Fibroblast of skin of left quadriceps (primary cell): ENCODE results near the gene SLC9C2.
"Not testable (repeated sequence)": the region's sequence is repeated elsewhere in the genome, so short reads cannot be mapped to it uniquely, and the experiment has no call there.

Experiments used
- DNase-seq, 2 experiments: peaks; one replicate each; pipeline ENCODE4 v3.0.0-alpha.2; 2013; ENCODE audit warnings: low read depth in 2 of 2

Gene SLC9C2

GRCh38 chr1:173603056-173603591, at the start of gene SLC9C2:
TSS of gene SLC9C2 (minus strand) at chr1:173603072. CDS start at chr1:173601776, 1,296 bp downstream.
- DNase-seq, result no peak

- DNase-seq, result no peak
Observed at GRCh38 chr1:173648880-173649605, 46.2 kb upstream of the SLC9C2 start.

- DNase-seq, result no peak
Observed at GRCh38 chr1:173646656-173647055, 43.8 kb upstream of the SLC9C2 start.

- DNase-seq, result peak in 1 of 2 experiments; percentile 0
Observed at GRCh38 chr1:173642450-173643139, 39.7 kb upstream of the SLC9C2 start.

GRCh38 chr1:173639102-173639501, 36.2 kb upstream of the SLC9C2 start:
- DNase-seq, result no peak

- DNase-seq, result no peak
Observed at GRCh38 chr1:173638043-173639021, 35.5 kb upstream of the SLC9C2 start.

- DNase-seq, result not testable (repeated sequence)
Observed at GRCh38 chr1:173637236-173638042, 34.6 kb upstream of the SLC9C2 start.

- DNase-seq, result no peak
Observed at GRCh38 chr1:173635116-173635515, 32.2 kb upstream of the SLC9C2 start, which contains the start of gene TEX50. TSS of gene TEX50 (plus strand) at chr1:173635338. CDS start at chr1:173635522, 184 bp downstream.

- DNase-seq, result no peak
Observed at GRCh38 chr1:173628888-173629287, 26.0 kb upstream of the SLC9C2 start.

GRCh38 chr1:173627269-173627668, 24.4 kb upstream of the SLC9C2 start:
- no peak for DNase-seq

GRCh38 chr1:173616859-173617258, 14.0 kb upstream of the SLC9C2 start:
- no peak for DNase-seq

GRCh38 chr1:173613086-173613485, 10.2 kb upstream of the SLC9C2 start:
- DNase-seq, result not testable (repeated sequence)

- no peak for DNase-seq
Observed at GRCh38 chr1:173608503-173609216, 5.8 kb upstream of the SLC9C2 start.

- DNase-seq, result no peak
Observed at GRCh38 chr1:173601588-173601987, 1.3 kb downstream of the SLC9C2 start.

GRCh38 chr1:173596097-173596825, 6.6 kb downstream of the SLC9C2 start:
- DNase-seq, result no peak

- DNase-seq, result not testable (repeated sequence)
Observed at GRCh38 chr1:173591138-173591537, 11.7 kb downstream of the SLC9C2 start.

- DNase-seq, result no peak
Observed at GRCh38 chr1:173590557-173590956, 12.3 kb downstream of the SLC9C2 start.

GRCh38 chr1:173581383-173582079, 21.3 kb downstream of the SLC9C2 start:
- no peak for DNase-seq

- no peak for DNase-seq
Observed at GRCh38 chr1:173580658-173581057, 22.2 kb downstream of the SLC9C2 start.
